CD4-positive, alpha-beta T cell treated with Interleukin-10 for 1 hour (primary cell): ENCODE measurements around the gene AXL.

Experiments
- DNase-seq: peaks from one replicate; pipeline ENCODE4 v3.0.0-alpha.2; 2020

Gene AXL

DNA sequence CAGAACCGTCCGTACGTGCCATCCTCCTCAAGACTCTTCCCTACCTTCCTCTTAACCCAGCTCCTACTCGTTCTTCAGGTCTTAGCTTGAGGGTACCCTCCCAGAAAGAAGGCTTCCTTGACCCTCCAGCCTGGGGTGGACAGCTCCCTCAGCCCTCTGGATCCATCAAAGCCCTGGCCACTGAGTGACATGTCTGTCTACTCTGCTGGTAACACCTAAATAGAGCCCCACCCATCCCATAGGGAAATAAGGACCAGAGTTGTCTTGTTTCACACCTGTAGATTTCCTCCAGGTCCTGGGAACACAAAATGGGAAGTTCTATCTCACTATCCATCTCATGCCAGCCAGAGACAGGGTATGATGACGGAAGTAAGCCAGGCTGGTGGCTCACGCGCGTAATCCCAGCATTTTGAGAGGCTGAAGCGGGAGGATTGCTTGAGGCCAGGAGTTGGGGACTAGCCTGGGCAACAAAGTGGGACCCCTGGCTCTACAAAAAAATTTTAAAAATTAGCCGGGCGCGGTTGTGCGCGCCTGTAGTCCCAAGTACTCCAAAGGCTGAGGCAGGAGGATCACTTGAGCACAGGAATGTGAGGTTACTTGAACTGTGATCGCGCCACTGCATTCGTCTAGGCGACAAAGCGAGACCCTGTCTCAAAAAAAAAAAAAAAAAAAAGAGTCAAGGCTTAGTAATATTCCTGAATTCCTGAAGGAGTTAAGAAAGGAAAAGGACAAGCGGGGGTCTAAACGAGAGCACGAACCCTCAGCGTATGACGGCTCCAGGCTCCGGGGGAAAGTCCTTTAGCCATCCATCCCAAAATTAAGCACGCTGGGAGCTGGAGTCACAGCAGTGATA is 90.4 kb downstream of the AXL start:
- no peak for DNase-seq

DNA sequence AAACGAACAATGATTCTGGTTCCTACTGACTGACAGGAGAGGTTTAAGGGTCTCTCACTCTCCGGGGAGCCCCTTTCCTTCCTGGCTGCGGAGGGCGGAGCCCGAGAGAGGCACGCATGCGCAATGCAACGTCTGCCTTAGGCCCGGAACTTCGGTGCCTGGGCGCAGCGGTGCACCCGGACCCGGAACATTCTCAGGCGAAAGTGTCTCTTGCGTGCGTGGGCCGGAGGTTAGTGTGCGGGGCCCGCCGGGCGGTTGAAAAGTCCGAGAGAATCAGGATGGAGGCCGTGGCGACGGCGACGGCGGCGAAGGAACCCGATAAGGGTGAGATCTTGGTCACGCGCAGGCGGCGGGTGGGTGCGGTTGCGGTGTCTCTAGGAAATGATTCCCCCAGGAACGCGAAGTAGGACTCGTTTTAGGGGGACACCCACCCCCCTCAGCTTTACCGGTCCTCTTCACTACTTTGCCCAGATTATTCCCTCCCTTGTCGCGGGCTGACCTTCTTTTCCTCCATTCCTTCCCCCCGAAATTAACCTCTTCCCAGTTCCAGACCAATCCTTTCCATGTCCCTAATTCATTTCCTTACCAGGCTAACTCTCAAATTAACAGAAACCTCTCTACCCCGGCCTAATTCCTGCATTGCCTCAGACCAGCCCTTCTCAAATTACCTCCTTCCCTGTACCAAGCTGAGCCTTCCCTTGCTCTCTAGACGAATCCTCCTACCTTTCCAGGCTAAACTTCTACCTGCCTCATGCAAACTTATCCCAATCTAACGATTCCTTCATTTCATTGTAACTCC is 91.2 kb downstream of the AXL start, which contains the start of gene CCDC97:
Gene CCDC97, plus strand, starts transcription at position 140 of the 799 bp plus-strand sequence. Its CDS starts 139 bp downstream, at position 279.
- peak; percentile 91 for DNase-seq

DNA sequence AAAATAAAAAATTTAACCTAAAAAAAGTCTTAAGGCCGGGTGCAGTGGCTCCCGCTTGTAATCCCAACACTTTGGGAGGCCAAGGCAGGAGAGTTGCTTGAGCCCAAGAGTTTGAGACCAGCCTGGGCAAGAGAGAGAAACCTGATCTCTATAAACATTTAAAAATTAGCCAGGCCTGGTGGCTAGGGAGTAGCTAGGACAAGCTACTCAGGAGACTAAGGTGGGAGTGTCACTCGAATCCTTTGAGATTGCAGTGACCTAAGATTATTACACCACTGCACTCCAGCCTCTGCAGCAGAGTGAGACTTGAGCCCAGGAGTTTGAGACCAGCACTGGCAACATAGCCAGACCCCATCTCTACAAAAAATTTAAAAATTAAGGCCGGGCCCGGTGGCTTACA is 92.0 kb downstream of the AXL start:
- no peak for DNase-seq
